Choroid plexus epithelial cell (primary cell): ENCODE results near the gene TAF8.

Experiments used
- DNase-seq: peaks from one replicate; pipeline ENCODE4 v3.0.0-alpha.2; 2010; ENCODE audit warnings: low read depth
- H3K4me3 ChIP-seq: 2 replicates; pipeline ENCODE4 v1.5.1; 2011; ENCODE audit warnings: low read depth, mild to moderate bottlenecking, control low read depth, low read length, moderate library complexity
- TF ChIP-seq, protein P1 (sequence below): conservative IDR thresholded peaks from 2 replicates; pipeline ENCODE4 v1.5.1; 2011; ENCODE audit warnings: low read depth, mild to moderate bottlenecking, control low read depth, inconsistent platforms, low read length, moderate library complexity

TAF8 gene

DNA sequence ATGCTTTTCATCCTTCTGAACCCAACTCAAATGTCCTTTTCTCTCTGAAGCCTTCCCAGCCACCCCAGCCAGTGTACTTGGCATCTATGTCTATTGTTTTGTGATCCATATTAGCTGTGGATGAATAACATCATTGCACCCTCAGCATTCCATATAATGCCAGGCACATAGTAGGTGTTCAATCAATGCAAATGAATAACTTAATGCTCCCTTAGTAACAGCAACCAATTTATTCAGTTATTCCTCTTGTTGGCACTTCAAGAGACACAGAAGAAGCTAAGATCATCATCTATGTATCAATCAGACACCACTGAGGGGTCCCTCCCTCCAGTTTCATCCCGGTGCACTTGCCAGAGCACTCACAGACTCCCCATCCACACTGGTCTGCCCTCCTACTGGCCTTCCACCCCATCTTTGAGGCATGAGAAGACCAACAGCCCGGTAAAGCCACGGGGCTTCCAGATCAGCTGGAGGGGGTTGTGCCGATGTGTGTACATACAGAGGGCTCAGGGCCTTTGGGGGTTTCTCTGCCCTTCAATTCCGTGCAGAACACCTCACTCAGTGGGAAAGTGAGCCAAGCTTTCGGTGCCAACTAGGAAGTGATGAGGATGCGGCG, 2.4 kb upstream of the TAF8 start:
- peak overlapping the region; percentile 93 for H3K4me3 ChIP-seq
- no peak for DNase-seq
- TF ChIP-seq, protein P1, sequence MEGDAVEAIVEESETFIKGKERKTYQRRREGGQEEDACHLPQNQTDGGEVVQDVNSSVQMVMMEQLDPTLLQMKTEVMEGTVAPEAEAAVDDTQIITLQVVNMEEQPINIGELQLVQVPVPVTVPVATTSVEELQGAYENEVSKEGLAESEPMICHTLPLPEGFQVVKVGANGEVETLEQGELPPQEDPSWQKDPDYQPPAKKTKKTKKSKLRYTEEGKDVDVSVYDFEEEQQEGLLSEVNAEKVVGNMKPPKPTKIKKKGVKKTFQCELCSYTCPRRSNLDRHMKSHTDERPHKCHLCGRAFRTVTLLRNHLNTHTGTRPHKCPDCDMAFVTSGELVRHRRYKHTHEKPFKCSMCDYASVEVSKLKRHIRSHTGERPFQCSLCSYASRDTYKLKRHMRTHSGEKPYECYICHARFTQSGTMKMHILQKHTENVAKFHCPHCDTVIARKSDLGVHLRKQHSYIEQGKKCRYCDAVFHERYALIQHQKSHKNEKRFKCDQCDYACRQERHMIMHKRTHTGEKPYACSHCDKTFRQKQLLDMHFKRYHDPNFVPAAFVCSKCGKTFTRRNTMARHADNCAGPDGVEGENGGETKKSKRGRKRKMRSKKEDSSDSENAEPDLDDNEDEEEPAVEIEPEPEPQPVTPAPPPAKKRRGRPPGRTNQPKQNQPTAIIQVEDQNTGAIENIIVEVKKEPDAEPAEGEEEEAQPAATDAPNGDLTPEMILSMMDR, result no peak

DNA sequence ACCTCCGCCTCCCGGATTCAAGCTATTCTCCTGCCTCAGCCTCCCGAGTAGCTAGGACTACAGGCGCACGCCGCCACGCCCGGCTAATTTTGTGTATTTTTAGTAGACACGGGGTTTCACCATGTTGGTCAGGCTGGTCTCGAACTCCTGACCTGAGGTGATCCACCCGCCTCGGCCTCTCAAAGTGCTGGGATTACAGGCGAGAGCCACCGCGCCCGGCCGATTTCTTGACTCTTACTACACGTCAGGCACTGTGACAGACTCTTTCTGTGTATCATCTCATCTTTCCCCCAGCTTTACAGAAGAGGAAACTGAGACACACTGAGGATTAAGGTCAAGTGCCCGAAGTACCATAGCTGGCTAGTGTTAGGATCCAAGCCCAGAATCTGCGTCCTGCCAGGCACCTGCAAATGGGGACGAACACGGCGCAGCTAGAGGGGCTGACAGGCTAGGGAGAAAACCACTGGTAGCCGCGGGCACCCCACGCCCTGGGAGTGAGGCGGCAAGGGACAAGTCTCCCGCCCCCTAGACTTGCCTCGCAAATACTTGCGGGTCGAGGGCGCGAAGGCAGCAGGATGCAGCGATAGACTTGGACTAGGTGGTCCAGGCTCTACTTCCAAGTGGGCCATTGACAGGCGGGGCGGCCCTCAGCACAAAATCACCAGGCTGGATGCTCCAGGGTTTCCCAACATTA, 1.1 kb upstream of the TAF8 start:
- peak overlapping the region; percentile 93 for H3K4me3 ChIP-seq
- TF ChIP-seq, protein P1, result no peak
- DNase-seq, result no peak

DNA sequence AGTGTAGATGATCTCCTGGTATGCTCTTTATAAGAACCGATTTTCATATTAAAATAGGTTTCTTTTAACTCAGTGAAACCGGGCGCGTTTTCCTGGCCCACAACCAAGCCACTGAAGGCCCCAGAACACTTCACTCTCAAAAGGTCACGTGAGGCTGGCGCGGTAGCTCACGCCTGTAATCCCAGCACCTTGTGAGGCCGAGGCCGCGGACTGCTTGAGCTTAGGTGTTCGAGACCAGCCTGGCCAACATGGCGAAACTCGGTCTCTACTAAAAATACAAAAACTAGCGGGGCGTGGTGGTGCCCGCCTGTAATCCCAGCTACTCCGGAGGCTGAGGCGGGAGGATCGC, 402 bp upstream of the TAF8 start:
- peak overlapping the region; percentile 89 for H3K4me3 ChIP-seq
- TF ChIP-seq, protein P1, result no peak
- peak; percentile 42 for DNase-seq

DNA sequence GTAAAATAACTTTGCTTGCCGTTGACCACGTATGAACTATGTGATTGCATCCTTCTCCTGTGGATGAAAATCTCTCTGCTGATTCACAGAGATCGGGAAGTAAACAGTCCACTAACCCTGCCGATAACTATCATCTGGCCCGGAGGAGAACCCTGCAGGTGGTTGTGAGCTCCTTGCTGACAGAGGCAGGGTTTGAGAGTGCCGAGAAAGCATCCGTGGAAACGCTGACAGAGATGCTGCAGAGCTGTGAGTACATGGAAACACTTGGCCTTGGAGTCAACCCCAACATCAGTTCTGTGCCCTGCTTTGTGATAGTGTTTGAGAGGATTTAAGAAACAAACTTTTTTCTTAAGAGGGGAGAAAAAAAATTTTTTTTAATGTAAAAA, 937 bp downstream of the TAF8 start:
- TF ChIP-seq, protein P1, result no peak
- peak; percentile 47 for DNase-seq
- peak overlapping the region; percentile 89 for H3K4me3 ChIP-seq

DNA sequence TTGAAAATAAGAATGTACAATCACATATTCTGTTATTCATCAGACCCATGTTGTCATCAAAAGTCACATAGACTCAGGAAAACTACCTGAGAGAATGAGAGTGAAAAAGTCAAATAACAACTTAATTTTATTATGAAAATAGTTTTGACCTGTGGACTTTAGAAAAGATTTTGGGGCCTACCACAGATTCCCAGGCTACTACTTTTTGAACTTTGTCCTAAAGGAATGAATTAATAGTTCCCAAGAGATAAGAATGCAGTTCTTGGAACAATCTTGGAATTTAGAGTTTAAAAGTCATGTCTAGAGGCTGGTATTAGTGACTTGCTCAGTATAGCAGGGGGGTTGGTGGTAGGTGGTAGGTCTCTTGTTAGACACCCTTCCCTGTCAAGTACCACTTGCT, 3.3 kb downstream of the TAF8 start:
- TF ChIP-seq, protein P1, result no peak
- no peak overlapping the region for H3K4me3 ChIP-seq
- no peak for DNase-seq

DNA sequence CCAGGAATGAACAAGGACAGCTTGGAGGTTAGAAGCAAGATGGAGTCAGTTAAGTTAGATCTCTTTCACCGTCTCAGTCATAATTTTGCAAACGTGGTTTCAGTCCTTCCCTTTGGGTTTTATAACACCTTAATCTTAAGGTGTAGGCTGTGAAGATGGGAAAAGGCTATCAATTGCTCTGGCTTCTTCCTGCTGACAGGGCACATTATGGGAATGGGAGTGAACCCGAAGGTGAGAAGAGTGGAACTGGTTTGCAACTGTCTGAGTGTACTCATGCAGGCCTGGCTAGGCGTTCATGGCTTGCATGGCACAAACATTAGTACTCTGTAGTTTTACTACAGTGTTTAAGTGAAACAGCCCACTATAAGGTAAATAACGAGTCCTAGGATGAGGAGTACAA, 9.4 kb downstream of the TAF8 start:
- TF ChIP-seq, protein P1, result no peak
- no peak overlapping the region for H3K4me3 ChIP-seq
- DNase-seq, result no peak

DNA sequence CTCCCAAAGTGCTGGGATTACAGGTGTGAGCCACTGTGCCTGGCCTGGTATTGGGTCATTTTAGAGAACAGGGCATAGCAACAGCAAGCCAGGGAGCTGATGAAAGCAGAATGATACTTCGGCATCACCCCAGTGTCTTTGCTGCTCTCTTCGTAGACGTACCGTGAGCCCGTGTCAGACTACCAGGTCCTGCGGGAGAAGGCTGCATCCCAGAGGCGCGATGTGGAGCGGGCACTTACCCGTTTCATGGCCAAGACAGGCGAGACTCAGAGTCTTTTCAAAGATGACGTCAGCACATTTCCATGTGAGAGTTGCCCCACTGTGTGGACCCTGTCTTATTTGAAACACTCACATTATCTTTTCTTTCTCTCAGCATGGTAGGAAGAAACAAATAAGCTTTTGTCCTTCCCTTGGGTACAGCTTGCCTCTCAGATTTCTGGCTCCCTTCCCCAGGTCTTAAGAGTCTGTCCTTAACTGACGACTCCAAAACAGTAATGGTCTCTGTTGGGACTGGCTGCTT, 15.9 kb downstream of the TAF8 start:
- TF ChIP-seq, protein P1, result no peak
- H3K4me3 ChIP-seq, result no peak overlapping the region
- no peak for DNase-seq
